ENCODE results near the gene ATP10A.

ATP10A gene

GRCh38 chr15:25899870-25900269 is 36.7 kb upstream of the ATP10A start:
- no peak overlapping the region for H3K27ac ChIP-seq (ENCODE audit: low read depth, low read length)
- H3K36me3 ChIP-seq (ENCODE audit: insufficient read depth, low read length), result no peaks in the 10 kb centered on the region
- H3K79me2 ChIP-seq (ENCODE audit: control insufficient read depth, insufficient read depth, low read length, unreplicated experiment), result no peaks in the 10 kb centered on the region
- H2AFZ ChIP-seq (ENCODE audit: low read length, unreplicated experiment), result no peak overlapping the region
- H3K4me1 ChIP-seq (ENCODE audit: control insufficient read depth, insufficient read depth, low read length, unreplicated experiment), result peaks cover 26% of the 10 kb centered on the region
- H3K27me3 ChIP-seq (ENCODE audit: insufficient read depth, low read length), result no peaks in the 10 kb centered on the region
- H3K4me3 ChIP-seq (ENCODE audit: low read depth, low read length), result no peak overlapping the region

- no peak overlapping the region for H2AFZ ChIP-seq (ENCODE audit: low read length, unreplicated experiment)
- no peak overlapping the region for H3K4me3 ChIP-seq (ENCODE audit: low read depth, low read length)
- no peak overlapping the region for H3K27ac ChIP-seq (ENCODE audit: low read depth, low read length)
- H3K79me2 ChIP-seq (ENCODE audit: control insufficient read depth, insufficient read depth, low read length, unreplicated experiment), result no peaks in the 10 kb centered on the region
- H3K4me1 ChIP-seq (ENCODE audit: control insufficient read depth, insufficient read depth, low read length, unreplicated experiment), result peaks cover 16% of the 10 kb centered on the region
- no peaks in the 10 kb centered on the region for H3K36me3 ChIP-seq (ENCODE audit: insufficient read depth, low read length)
- H3K27me3 ChIP-seq (ENCODE audit: insufficient read depth, low read length), result no peaks in the 10 kb centered on the region
Measured at GRCh38 chr15:25897658-25898057, 34.5 kb upstream of the ATP10A start.

GRCh38 chr15:25894371-25894902 is 31.3 kb upstream of the ATP10A start:
- H2AFZ ChIP-seq (ENCODE audit: low read length, unreplicated experiment), result no peak overlapping the region
- H3K79me2 ChIP-seq (ENCODE audit: control insufficient read depth, insufficient read depth, low read length, unreplicated experiment), result no peaks in the 10 kb centered on the region
- H3K36me3 ChIP-seq (ENCODE audit: insufficient read depth, low read length), result no peaks in the 10 kb centered on the region
- H3K4me3 ChIP-seq (ENCODE audit: low read depth, low read length), result no peak overlapping the region
- no peaks in the 10 kb centered on the region for H3K27me3 ChIP-seq (ENCODE audit: insufficient read depth, low read length)
- no peaks in the 10 kb centered on the region for H3K4me1 ChIP-seq (ENCODE audit: control insufficient read depth, insufficient read depth, low read length, unreplicated experiment)
- H3K27ac ChIP-seq (ENCODE audit: low read depth, low read length), result no peak overlapping the region

- Histone ChIP-seq H2AFZ (ENCODE audit: low read length, unreplicated experiment) (no peak overlapping the region), H3K4me1 (ENCODE audit: control insufficient read depth, insufficient read depth, low read length, unreplicated experiment) (no peaks in the 10 kb centered on the region), H3K4me3 (ENCODE audit: low read depth, low read length) (no peak overlapping the region), H3K27ac (ENCODE audit: low read depth, low read length) (no peak overlapping the region), H3K36me3 (ENCODE audit: insufficient read depth, low read length) (no peaks in the 10 kb centered on the region), H3K79me2 (ENCODE audit: control insufficient read depth, insufficient read depth, low read length, unreplicated experiment) (no peaks in the 10 kb centered on the region), H3K27me3 (ENCODE audit: insufficient read depth, low read length) (no peaks in the 10 kb centered on the region)
Measured at GRCh38 chr15:25893596-25893995, 30.5 kb upstream of the ATP10A start.

GRCh38 chr15:25892126-25892525 is 29.0 kb upstream of the ATP10A start:
- H3K36me3 ChIP-seq (ENCODE audit: insufficient read depth, low read length), result no peaks in the 10 kb centered on the region
- H3K27me3 ChIP-seq (ENCODE audit: insufficient read depth, low read length), result no peaks in the 10 kb centered on the region
- no peaks in the 10 kb centered on the region for H3K4me1 ChIP-seq (ENCODE audit: control insufficient read depth, insufficient read depth, low read length, unreplicated experiment)
- no peak overlapping the region for H3K27ac ChIP-seq (ENCODE audit: low read depth, low read length)
- H3K79me2 ChIP-seq (ENCODE audit: control insufficient read depth, insufficient read depth, low read length, unreplicated experiment), result no peaks in the 10 kb centered on the region
- H3K4me3 ChIP-seq (ENCODE audit: low read depth, low read length), result no peak overlapping the region
- no peak overlapping the region for H2AFZ ChIP-seq (ENCODE audit: low read length, unreplicated experiment)

- H2AFZ ChIP-seq (ENCODE audit: low read length, unreplicated experiment), result no peak overlapping the region
- no peak overlapping the region for H3K4me3 ChIP-seq (ENCODE audit: low read depth, low read length)
- H3K36me3 ChIP-seq (ENCODE audit: insufficient read depth, low read length), result no peaks in the 10 kb centered on the region
- no peaks in the 10 kb centered on the region for H3K27me3 ChIP-seq (ENCODE audit: insufficient read depth, low read length)
- no peaks in the 10 kb centered on the region for H3K4me1 ChIP-seq (ENCODE audit: control insufficient read depth, insufficient read depth, low read length, unreplicated experiment)
- no peak overlapping the region for H3K27ac ChIP-seq (ENCODE audit: low read depth, low read length)
- no peaks in the 10 kb centered on the region for H3K79me2 ChIP-seq (ENCODE audit: control insufficient read depth, insufficient read depth, low read length, unreplicated experiment)
Measured at GRCh38 chr15:25891081-25891480, 28.0 kb upstream of the ATP10A start.

- H3K36me3 ChIP-seq (ENCODE audit: insufficient read depth, low read length), result no peaks in the 10 kb centered on the region
- no peaks in the 10 kb centered on the region for H3K4me1 ChIP-seq (ENCODE audit: control insufficient read depth, insufficient read depth, low read length, unreplicated experiment)
- no peak overlapping the region for H3K27ac ChIP-seq (ENCODE audit: low read depth, low read length)
- H3K4me3 ChIP-seq (ENCODE audit: low read depth, low read length), result no peak overlapping the region
- H3K27me3 ChIP-seq (ENCODE audit: insufficient read depth, low read length), result no peaks in the 10 kb centered on the region
- H3K79me2 ChIP-seq (ENCODE audit: control insufficient read depth, insufficient read depth, low read length, unreplicated experiment), result no peaks in the 10 kb centered on the region
- no peak overlapping the region for H2AFZ ChIP-seq (ENCODE audit: low read length, unreplicated experiment)
Measured at GRCh38 chr15:25890529-25890928, 27.4 kb upstream of the ATP10A start.

- no peaks in the 10 kb centered on the region for H3K27me3 ChIP-seq (ENCODE audit: insufficient read depth, low read length)
- H2AFZ ChIP-seq (ENCODE audit: low read length, unreplicated experiment), result no peak overlapping the region
- H3K79me2 ChIP-seq (ENCODE audit: control insufficient read depth, insufficient read depth, low read length, unreplicated experiment), result no peaks in the 10 kb centered on the region
- H3K27ac ChIP-seq (ENCODE audit: low read depth, low read length), result no peak overlapping the region
- peaks cover 21% of the 10 kb centered on the region for H3K4me1 ChIP-seq (ENCODE audit: control insufficient read depth, insufficient read depth, low read length, unreplicated experiment)
- H3K4me3 ChIP-seq (ENCODE audit: low read depth, low read length), result no peak overlapping the region
- no peaks in the 10 kb centered on the region for H3K36me3 ChIP-seq (ENCODE audit: insufficient read depth, low read length)
Measured at GRCh38 chr15:25887870-25888269, 24.7 kb upstream of the ATP10A start.

- Histone ChIP-seq H3K79me2 (ENCODE audit: control insufficient read depth, insufficient read depth, low read length, unreplicated experiment) (no peaks in the 10 kb centered on the region), H3K27me3 (ENCODE audit: insufficient read depth, low read length) (no peaks in the 10 kb centered on the region), H3K36me3 (ENCODE audit: insufficient read depth, low read length) (no peaks in the 10 kb centered on the region), H3K4me3 (ENCODE audit: low read depth, low read length) (no peak overlapping the region), H2AFZ (ENCODE audit: low read length, unreplicated experiment) (no peak overlapping the region), H3K4me1 (ENCODE audit: control insufficient read depth, insufficient read depth, low read length, unreplicated experiment) (peaks cover 32% of the 10 kb centered on the region), H3K27ac (ENCODE audit: low read depth, low read length) (no peak overlapping the region)
Measured at GRCh38 chr15:25886498-25887140, 23.5 kb upstream of the ATP10A start.

- no peaks in the 10 kb centered on the region for H3K79me2 ChIP-seq (ENCODE audit: control insufficient read depth, insufficient read depth, low read length, unreplicated experiment)
- no peaks in the 10 kb centered on the region for H3K36me3 ChIP-seq (ENCODE audit: insufficient read depth, low read length)
- peaks cover 36% of the 10 kb centered on the region for H3K4me1 ChIP-seq (ENCODE audit: control insufficient read depth, insufficient read depth, low read length, unreplicated experiment)
- no peaks in the 10 kb centered on the region for H3K27me3 ChIP-seq (ENCODE audit: insufficient read depth, low read length)
- H2AFZ ChIP-seq (ENCODE audit: low read length, unreplicated experiment), result no peak overlapping the region
- peak overlapping the region; percentile 66 for H3K27ac ChIP-seq (ENCODE audit: low read depth, low read length)
- no peak overlapping the region for H3K4me3 ChIP-seq (ENCODE audit: low read depth, low read length)
Measured at GRCh38 chr15:25884370-25884769, 21.2 kb upstream of the ATP10A start.

GRCh38 chr15:25883463-25884259 is 20.5 kb upstream of the ATP10A start:
- Histone ChIP-seq H3K27me3 (ENCODE audit: insufficient read depth, low read length) (no peaks in the 10 kb centered on the region), H3K27ac (ENCODE audit: low read depth, low read length) (peak overlapping the region; percentile 66), H3K36me3 (ENCODE audit: insufficient read depth, low read length) (no peaks in the 10 kb centered on the region), H3K4me3 (ENCODE audit: low read depth, low read length) (peak overlapping the region; percentile 11; the same call in 1 of the 2 replicates), H3K79me2 (ENCODE audit: control insufficient read depth, insufficient read depth, low read length, unreplicated experiment) (no peaks in the 10 kb centered on the region), H3K4me1 (ENCODE audit: control insufficient read depth, insufficient read depth, low read length, unreplicated experiment) (peaks cover 36% of the 10 kb centered on the region), H2AFZ (ENCODE audit: low read length, unreplicated experiment) (peak overlapping the region; percentile 18)
